Stomach smooth muscle (tissue), 2 donors: ENCODE results near the gene LRIG2.
"Not testable (repeated sequence)": the region's sequence is repeated elsewhere in the genome, so short reads cannot be mapped to it uniquely, and the experiment has no call there.

Experiments
- H3K27ac ChIP-seq: one replicate; pipeline ENCODE4 v1.7.0; 2013; ENCODE audit warnings: mild to moderate bottlenecking, low read length, inconsistent platforms
- H3K27me3 ChIP-seq, 2 donors: one replicate each; pipeline ENCODE4 v1.7.0; 2013; ENCODE audit warnings: low read length in 2 of 2; ENCODE audit not compliant: insufficient read depth in 2 of 2, control insufficient read depth in 1 of 2
- H3K36me3 ChIP-seq, 2 donors: one replicate each; pipeline ENCODE4 v1.7.0; 2013; ENCODE audit warnings: low read length in 2 of 2; ENCODE audit not compliant: control insufficient read depth in 2 of 2, insufficient read depth in 2 of 2
- H3K4me1 ChIP-seq: one replicate; pipeline ENCODE4 v1.7.0; 2013; ENCODE audit warnings: low read length; ENCODE audit not compliant: control insufficient read depth, insufficient read depth
- H3K4me3 ChIP-seq, 2 donors: one replicate each; pipeline ENCODE4 v1.7.0; 2013; ENCODE audit warnings: low read length in 2 of 2
- H3K9ac ChIP-seq, 2 donors: one replicate each; pipeline ENCODE4 v1.7.0; 2013; ENCODE audit warnings: low read length in 2 of 2, mild to moderate bottlenecking in 1 of 2
- H3K9me3 ChIP-seq, 2 donors: one replicate each; pipeline ENCODE4 v1.7.0; 2013; ENCODE audit warnings: low read length in 2 of 2; ENCODE audit not compliant: control insufficient read depth in 2 of 2
- donor health status: healthy.
- donor health status: Pancreatic carcinoma.

The LRIG2 gene

DNA sequence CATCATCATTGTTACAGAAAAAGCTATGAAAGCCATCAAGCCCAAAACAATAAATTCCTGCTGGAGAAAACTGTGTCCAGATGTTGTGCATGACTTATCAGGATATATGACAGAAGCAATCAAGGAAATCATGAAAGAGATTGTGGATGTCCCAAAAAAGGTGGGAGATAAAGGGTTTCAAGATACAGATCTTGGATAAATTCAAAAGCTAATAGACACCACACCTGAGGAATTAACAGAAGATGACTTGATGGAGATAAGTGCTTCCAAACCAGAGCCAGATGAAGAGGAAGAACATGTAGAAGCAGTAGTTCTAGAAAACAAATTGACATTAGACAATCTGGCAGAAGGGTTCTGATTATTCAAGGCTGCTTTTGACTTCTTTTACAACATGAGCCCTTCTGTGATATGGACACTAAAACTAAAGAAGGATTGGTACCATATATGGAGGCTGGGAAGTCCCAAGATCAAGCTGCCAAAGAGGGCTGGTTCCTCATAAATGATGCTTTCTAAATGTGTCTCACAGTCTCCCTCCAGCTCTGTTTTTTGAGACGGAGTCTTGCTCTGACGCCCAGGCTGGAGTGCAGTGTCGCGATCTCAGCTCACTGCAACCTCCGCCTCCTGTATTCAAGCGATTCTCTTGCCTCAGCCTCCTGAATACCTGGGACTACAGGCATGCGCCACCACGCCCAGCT, 32.1 kb upstream of the LRIG2 start:
- no peak overlapping the region for H3K27ac ChIP-seq

GRCh38 chr1:113041569-113042284, 31.3 kb upstream of the LRIG2 start:
- Histone ChIP-seq H3K27ac (no peak overlapping the region), H3K36me3 (no peaks in the 10 kb centered on the region), H3K9ac (no peak overlapping the region), H3K9me3 (no peaks in the 10 kb centered on the region), H3K4me1 (peaks cover 6% of the 10 kb centered on the region), H3K27me3 (no peaks in the 10 kb centered on the region), H3K4me3 (no peak overlapping the region)

More for the DNA sequence above, 32.1 kb upstream of the LRIG2 start:
- H3K4me1 ChIP-seq = peaks cover 6% of the 10 kb centered on the region
- no peaks in the 10 kb centered on the region for H3K27me3 ChIP-seq
- no peak overlapping the region for H3K9ac ChIP-seq
- no peak overlapping the region for H3K4me3 ChIP-seq
- H3K9me3 ChIP-seq = no peaks in the 10 kb centered on the region
- no peaks in the 10 kb centered on the region for H3K36me3 ChIP-seq

- Histone ChIP-seq H3K36me3 (no peaks in the 10 kb centered on the region), H3K9me3 (no peaks in the 10 kb centered on the region), H3K27ac (no peak overlapping the region), H3K4me3 (no peak overlapping the region), H3K27me3 (no peaks in the 10 kb centered on the region), H3K9ac (peak overlapping the region in 1 of 2 donors; percentile 29), H3K4me1 (peaks cover 6% of the 10 kb centered on the region)
Observed at GRCh38 chr1:113042285-113043143, 30.5 kb upstream of the LRIG2 start.

- not testable (repeated sequence) for H3K9ac ChIP-seq, H3K27me3 ChIP-seq, H3K27ac ChIP-seq, H3K9me3 ChIP-seq, H3K36me3 ChIP-seq, H3K4me3 ChIP-seq, H3K4me1 ChIP-seq
Observed at GRCh38 chr1:113043144-113043488, 29.9 kb upstream of the LRIG2 start.

DNA sequence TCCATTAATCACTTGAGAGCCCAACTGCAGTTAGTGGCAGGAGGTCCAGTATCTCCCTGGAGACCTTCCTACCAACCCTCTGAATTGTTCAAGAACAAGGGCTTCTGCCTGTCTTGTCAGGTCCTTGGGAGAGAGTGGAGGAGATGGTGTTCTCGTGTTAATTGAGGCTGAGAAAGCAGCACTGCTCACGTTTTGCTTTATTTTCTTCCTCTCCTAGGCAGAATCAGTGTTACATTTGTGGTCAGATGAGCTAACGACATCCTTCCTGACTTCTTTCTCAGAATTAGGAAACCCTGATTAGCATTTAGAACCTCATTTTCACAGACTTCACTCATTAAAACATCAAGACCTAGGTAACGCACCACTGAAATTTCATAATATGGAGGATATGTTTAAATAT, 26.4 kb upstream of the LRIG2 start:
- no peaks in the 10 kb centered on the region for H3K36me3 ChIP-seq
- peaks cover 6% of the 10 kb centered on the region for H3K4me1 ChIP-seq
- no peaks in the 10 kb centered on the region for H3K9me3 ChIP-seq
- H3K9ac ChIP-seq = no peak overlapping the region
- no peaks in the 10 kb centered on the region for H3K27me3 ChIP-seq
- no peak overlapping the region for H3K4me3 ChIP-seq
- no peak overlapping the region for H3K27ac ChIP-seq

GRCh38 chr1:113048064-113048463, 24.9 kb upstream of the LRIG2 start:
- Histone ChIP-seq H3K27me3 (no peaks in the 10 kb centered on the region), H3K4me3 (no peak overlapping the region), H3K9me3 (no peaks in the 10 kb centered on the region), H3K36me3 (no peaks in the 10 kb centered on the region), H3K9ac (no peak overlapping the region), H3K4me1 (no peaks in the 10 kb centered on the region), H3K27ac (no peak overlapping the region)

- Histone ChIP-seq H3K4me3 (no peak overlapping the region), H3K4me1 (no peaks in the 10 kb centered on the region), H3K27ac (no peak overlapping the region), H3K36me3 (no peaks in the 10 kb centered on the region), H3K27me3 (no peaks in the 10 kb centered on the region), H3K9ac (no peak overlapping the region), H3K9me3 (no peaks in the 10 kb centered on the region)
Observed at GRCh38 chr1:113053344-113054126, 19.5 kb upstream of the LRIG2 start.

DNA sequence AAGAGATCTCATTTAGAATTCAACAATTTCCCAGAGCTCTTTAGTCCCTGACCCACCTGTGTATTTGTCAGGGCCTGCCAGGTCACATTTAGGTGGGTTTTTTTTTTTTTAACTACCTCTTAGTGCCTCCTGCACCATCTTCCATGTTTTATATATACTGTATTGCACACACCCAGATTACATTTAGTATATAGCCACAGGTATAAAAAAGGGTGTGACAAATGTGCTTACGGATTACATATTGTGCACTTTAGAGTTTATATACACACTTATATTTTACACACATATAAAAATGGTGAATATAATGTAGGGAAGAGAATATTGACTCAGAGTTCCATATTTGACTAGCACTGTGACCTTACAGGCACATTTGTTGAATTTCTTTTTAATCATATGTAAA, 17.4 kb upstream of the LRIG2 start:
- Histone ChIP-seq H3K9me3 (no peaks in the 10 kb centered on the region), H3K36me3 (no peaks in the 10 kb centered on the region), H3K27me3 (no peaks in the 10 kb centered on the region), H3K4me3 (no peak overlapping the region), H3K27ac (no peak overlapping the region), H3K4me1 (no peaks in the 10 kb centered on the region), H3K9ac (no peak overlapping the region)

- Histone ChIP-seq H3K9ac (no peak overlapping the region), H3K27ac (no peak overlapping the region), H3K27me3 (no peaks in the 10 kb centered on the region)
Observed at GRCh38 chr1:113057006-113057405, 16.0 kb upstream of the LRIG2 start.

DNA sequence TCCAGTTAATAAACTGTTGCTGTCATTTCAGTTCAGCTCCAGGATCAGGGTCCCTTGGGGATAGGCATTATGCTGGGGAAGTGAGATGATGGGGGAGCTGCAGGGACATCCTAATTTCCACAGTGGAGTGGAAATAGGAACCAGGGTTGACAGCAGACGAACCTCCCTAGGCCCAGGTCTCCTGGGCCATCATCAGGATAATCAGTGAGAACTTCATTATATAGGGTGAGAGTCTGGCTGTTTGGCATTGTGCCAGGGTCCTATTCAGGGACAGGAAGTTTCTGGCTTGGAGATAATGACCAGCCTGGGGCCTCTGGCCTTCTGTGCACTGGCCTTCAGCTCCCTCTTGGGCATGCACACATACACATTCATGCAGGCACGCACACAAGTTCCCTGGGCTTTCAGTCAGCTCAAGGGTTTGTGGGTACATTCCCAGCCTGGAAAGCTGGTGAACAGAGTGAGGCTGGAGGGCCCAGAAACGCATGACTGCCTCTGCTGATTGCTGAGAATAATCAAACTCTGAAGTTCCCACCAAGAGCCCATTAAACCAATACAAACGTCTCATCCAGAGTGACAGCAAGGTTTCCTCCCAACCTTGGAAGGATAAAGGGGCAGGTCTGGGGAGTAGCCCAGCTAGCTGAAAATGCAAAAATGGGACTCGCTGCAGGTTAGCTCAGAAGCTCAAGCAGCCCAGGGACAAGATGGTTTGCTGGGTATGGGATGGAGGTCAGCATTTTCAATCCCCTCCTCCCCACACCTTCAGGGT, 13.9 kb upstream of the LRIG2 start:
- Histone ChIP-seq H3K27me3 (no peaks in the 10 kb centered on the region), H3K9me3 (no peaks in the 10 kb centered on the region), H3K4me1 (no peaks in the 10 kb centered on the region), H3K27ac (no peak overlapping the region), H3K4me3 (no peak overlapping the region), H3K9ac (no peak overlapping the region), H3K36me3 (no peaks in the 10 kb centered on the region)

More at GRCh38 chr1:113057006-113057405, 16.0 kb upstream of the LRIG2 start:
- Histone ChIP-seq H3K9me3 (no peaks in the 10 kb centered on the region), H3K4me1 (no peaks in the 10 kb centered on the region), H3K4me3 (no peak overlapping the region), H3K36me3 (no peaks in the 10 kb centered on the region)
